HG03135 (cell line): ENCODE results near the gene EEF2K.

Experiments used
- ATAC-seq: cut with Tn5 transposase; IDR thresholded peaks from one replicate; pipeline ENCODE4 v1.9.1; 2021; ENCODE audit warnings: mild to moderate bottlenecking, moderate library complexity; ENCODE audit not compliant: unreplicated experiment

EEF2K gene

GRCh38 chr16:22314661-22315626 is 108.9 kb downstream of the EEF2K start:
- ATAC-seq: no peak

DNA sequence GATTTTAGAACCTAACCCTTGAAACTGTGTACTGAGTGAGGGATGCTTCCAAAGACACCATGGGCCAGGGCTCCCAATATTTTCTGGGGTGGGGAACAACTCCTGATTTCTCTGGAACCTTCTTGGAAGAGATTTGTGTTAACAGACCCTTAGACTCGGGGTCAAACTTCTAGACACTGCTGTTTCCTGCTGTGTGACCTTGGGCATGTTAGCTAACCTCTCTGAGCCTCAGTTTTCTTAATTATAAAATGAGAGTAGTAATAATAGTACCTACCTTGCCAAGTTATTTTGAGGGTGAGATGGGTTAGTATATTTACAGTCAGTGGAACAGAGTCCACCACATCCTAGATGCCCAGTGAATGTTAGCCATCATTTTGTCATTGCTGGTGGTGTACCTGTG is 109.9 kb downstream of the EEF2K start:
- ATAC-seq: no peak

DNA sequence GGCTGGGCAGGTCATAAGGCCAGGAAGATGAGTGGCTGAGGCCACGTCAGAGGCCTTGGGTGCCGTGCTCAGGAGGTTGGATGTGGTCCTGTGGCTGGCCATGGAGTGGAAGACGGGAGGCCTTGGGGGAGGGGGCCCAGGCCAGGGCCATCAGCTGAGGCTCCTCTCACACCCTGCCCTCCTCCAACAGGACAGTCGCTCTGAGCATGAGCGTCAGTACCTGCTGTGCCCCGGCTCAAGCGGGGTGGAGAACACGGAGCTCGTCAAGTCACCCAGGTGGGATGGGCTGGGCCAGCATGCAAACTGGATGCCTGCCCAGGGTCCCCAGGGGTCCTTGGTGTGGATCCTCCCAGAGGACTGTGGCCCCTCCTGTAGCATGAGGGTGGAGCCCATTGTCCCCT is 110.3 kb downstream of the EEF2K start:
- no peak for ATAC-seq

GRCh38 chr16:22317001-22317530 is 111.0 kb downstream of the EEF2K start:
- no peak for ATAC-seq

DNA sequence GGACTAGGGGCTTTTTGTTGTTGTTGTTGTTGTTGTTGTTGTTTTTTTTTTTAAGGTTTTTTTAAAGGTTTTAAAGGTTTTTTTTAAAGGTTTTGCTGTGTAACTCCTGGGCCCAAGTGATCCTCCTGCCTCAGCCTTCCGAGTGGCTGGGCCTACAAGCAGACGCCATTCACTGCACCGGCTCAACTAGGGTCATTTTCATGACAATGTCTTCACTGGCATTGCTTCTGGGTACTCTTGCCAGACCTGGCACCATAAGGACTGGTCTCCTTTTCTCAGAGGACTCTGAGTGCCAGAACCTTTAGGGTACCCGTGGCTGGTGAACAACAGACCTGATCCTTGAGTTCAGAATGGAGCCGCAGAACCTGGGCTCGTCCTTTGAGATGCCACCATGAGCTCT is 111.5 kb downstream of the EEF2K start:
- no peak for ATAC-seq

DNA sequence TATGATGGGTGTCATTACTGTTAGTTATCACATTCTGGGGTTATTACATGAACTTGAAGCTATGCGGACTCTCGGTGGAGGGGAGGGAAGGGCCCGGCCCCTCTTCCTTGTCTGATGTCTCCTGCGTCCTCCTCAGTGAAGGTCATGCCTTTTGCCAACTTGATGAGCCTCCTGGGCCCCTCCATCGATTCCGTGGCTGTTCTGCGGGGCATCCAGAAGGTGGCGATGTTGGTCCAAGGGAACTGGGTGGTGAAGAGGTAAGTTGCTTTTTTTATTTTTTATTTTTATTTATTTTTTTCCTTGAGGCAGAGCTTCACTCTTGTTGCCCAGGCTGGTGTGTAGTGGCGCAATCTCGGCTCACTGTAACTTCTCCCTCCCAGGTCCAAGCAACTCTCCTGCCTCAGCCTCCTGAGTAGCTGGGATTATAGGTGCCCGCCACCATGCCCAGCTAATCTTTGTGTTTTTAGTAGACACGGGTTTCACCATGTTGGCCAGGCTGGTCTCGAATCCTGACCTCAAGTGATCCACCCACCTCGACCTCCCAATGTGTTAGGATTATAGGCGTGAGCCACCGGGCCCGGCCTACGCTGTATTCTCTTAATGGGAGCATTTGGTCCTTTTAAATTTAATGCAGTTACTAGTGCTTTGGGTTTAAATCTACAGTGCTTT is 112.7 kb downstream of the EEF2K start:
- ATAC-seq: no peak

GRCh38 chr16:22320572-22321339 is 114.7 kb downstream of the EEF2K start:
- no peak for ATAC-seq

DNA sequence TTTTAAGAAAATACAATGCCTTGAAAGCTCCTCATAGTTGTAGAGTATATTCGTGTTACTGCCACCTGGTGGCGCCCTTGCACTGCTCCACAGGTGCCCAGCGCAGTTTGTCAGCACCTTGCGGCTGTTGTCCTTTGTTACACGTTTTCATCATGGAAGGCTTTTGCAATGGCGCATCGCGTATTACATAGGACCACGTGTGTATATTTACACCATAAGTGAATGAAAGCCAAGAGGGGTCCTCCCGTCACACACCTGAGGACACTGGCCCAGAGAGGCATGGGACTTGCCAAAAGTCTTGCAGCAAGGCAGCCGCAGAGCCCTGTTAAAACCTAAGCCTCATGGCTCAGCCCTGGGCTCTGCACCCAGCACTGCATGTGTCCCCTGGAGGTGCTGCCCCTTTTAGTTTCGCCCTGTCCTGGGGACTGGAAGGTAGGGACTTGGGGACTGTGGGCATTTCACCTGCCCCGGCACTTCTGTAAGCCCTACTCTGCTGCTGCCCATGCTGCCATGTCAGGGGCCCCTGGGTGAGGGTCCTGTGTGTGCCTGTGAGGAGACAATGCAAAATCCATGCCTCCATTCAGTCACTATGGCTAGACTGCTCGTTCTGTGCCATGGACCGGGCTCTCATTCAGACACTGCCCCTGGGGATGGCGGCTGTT is 115.4 kb downstream of the EEF2K start:
- no peak for ATAC-seq

DNA sequence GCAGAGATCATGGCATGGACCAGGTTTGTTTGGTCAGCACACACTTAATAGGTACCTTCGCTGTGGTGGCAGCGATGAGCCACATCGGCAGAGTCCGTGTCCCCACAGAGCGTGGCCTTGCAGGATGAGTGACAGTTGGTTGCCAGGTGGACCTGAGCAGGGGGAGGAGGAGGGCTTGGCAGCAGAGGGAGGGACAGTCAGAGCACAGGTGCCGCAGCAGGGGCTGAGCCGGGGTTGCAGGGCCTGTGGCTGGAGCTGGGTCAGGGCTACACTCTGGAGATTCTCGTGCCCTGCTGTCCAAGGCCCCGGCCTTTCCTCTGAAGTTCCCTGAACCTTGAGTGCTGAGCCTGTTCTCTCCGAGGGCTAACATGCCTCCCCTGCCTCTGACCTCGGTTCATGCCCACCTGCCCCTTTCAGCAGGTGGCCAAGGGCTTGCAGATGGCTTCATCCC is 116.0 kb downstream of the EEF2K start:
- ATAC-seq: no peak

DNA sequence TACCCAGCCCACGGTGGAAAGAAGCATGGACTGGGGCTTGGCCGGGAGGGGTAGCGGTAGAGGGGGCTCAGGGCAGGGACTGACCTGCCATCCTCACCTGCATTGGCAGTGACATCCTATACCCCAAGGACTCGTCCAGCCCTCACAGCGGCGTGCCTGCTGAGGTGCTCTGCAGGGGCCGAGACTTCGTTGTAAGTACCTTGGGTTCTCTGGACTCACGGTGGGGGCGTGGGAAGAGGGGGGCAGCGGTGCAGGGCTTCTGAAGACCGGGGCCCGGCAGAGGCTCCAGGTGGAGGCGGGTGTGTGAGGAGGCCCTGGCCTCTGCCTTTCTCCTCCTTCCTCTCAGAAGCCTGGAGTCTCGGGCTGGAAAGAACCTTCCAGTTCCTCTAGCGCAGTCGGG is 116.7 kb downstream of the EEF2K start:
- ATAC-seq: no peak

GRCh38 chr16:22323173-22323958 is 117.3 kb downstream of the EEF2K start:
- ATAC-seq: no peak

DNA sequence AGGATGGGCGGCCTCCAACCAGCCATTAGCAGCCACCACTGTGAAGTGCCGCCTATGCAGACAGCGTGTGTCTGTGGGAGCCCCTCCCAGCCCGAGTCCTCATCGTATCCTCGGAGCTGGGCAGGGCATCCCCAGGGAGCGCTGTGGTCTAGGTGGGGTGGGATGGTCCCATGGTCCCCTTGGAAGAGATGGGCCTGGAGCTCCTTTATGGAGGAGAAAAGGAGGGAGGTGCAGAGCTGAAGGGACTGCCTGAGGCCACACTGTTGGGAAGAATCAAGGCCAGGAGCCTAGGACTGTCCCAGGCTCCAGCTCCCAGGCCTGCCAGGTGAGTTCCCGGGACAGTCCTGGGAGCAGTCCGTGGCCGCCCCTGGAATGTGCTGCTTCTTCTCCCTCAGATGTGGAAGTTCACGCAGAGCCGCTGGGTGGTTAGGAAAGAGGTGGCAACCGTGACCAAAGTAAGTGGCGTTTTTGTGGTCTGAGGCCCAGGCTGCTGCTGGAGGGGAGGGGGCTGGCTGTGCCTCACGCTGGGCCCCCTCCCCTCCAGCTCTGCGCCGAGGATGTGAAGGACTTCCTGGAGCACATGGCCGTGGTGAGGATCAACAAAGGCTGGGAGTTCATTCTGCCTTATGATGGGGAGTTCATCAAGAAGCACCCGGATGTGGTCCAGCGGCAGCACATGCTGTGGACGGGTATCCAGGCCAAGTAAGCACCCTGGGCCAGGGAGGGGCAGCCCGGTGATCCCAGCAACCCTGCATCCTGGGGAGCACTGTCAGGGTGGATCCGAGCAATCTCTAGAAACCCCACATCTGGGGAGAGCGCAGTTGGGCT is 118.1 kb downstream of the EEF2K start:
- no peak for ATAC-seq

DNA sequence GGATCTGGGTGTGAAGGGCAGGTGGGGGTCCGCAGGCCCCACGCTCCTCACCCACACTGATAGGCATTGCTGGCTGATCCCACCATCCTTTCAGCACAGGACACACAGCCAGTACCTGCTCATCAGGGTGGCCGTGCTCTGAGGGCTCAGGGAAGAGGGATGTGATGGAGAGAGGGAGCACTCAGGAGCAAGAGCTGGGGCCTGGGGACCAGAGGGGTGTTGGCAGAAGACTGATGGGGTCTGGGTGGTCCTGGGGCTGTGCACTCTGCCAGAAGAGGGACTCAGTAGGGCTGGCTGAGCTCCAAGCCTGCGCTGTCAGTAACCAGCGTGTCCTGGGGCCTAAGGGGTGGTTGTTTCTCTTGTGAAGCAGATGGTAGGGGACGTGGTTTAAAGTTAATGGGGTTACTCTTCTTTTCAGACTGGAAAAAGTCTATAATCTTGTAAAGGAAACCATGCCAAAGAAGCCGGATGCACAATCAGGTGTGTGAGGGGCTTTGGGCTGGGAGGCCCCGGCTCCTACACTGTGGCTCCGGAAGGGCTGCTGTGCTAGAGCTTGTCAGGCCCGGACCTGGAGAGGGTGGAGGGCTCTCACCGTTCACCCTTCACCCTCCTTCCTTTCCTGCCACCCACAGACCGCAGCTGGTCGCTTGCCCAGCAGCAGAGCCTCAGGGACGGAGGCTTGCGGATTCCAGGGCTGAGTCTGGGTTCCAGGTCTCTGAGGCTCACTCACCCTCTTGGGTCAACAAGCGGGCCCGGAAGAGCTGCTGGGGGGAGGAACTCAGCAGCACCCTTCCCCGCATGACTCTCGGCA is 118.9 kb downstream of the EEF2K start:
- ATAC-seq: no peak

DNA sequence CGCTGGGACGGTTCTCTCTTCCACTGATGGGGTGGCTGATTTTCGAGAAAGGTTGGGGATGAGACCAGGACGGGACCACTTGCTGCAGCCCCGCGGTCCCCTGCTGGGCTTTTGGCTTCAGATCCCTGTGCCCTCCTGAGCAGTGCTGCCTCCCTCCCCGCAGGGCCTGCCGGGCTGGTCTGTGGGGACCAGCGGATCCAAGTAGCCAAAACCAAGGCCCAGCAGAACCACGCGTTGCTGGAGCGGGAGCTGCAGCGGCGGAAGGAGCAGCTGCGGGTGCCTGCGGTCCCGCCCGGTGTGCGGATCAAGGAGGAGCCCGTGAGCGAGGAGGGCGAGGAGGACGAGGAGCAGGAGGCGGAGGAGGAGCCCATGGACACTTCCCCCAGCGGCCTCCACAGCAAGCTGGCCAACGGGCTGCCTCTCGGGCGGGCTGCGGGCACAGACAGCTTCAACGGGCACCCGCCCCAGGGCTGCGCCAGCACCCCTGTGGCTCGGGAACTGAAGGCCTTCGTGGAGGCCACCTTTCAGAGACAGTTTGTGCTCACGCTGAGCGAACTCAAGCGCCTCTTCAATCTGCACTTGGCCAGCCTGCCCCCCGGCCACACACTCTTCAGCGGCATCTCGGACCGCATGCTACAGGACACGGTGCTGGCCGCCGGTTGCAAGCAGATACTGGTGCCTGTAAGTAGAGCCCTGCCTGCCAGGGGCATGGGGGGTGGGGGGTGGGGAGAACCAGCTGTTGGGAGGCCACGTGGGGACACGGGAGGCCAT is 119.7 kb downstream of the EEF2K start:
- ATAC-seq: no peak

DNA sequence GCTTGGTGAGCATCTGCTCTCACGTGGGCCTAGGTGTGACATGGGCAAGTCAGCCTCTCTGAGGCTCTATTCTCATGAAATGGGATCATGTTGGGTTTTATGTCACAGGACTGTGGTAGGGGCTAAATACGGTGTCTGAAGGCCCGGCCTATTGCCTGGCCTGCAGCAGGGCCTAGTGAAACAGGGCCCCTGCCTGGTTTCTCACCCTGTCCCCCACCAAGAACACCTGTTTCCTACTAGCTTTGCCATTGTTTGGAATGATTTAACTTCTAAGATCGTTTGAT is 120.2 kb downstream of the EEF2K start:
- no peak for ATAC-seq

- no peak for ATAC-seq
Measured at GRCh38 chr16:22326771-22327445, 120.8 kb downstream of the EEF2K start.

DNA sequence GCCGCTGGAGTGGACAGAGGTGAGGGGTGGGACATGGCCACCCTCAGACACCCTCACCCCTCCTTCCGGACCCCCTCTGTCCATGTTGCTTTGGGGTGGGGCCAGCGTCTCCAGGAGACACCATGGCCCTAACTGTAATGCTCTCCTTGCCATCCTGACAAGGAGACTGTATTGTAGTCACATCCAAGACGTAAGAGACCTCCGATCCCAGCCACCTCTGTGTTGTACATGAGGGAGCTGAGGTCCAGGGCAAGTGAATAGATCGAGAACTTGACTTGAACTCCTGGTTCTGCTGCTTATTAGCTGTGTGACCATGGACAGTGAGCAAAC is 121.3 kb downstream of the EEF2K start:
- no peak for ATAC-seq
